GM19035 (cell line): ENCODE data around the gene NAV2.

ENCODE experiments used
- ATAC-seq: cut with Tn5 transposase; IDR thresholded peaks from one replicate; pipeline ENCODE4 v1.9.1; 2021; ENCODE audit not compliant: unreplicated experiment

Gene NAV2

GRCh38 chr11:19827399-19828135 lies 114.9 kb downstream of the NAV2 start:
- no peak for ATAC-seq

GRCh38 chr11:19828382-19829108 lies 115.9 kb downstream of the NAV2 start:
- no peak for ATAC-seq

- no peak for ATAC-seq
Observed at GRCh38 chr11:19829109-19829837, 116.6 kb downstream of the NAV2 start.

- ATAC-seq = no peak
Observed at GRCh38 chr11:19832086-19832750, 119.6 kb downstream of the NAV2 start.

- ATAC-seq = no peak
Observed at GRCh38 chr11:19832901-19833300, 120.3 kb downstream of the NAV2 start.

GRCh38 chr11:19834771-19835170 lies 122.1 kb downstream of the NAV2 start:
- no peak for ATAC-seq

GRCh38 chr11:19836666-19837065 lies 124.0 kb downstream of the NAV2 start:
- no peak for ATAC-seq

- no peak for ATAC-seq
Observed at GRCh38 chr11:19838994-19839768, 126.5 kb downstream of the NAV2 start.

- no peak for ATAC-seq
Observed at GRCh38 chr11:19840961-19841360, 128.3 kb downstream of the NAV2 start.

GRCh38 chr11:19842505-19842904 lies 129.9 kb downstream of the NAV2 start:
- ATAC-seq = no peak

- ATAC-seq = no peak
Observed at GRCh38 chr11:19843079-19843478, 130.4 kb downstream of the NAV2 start.

- no peak for ATAC-seq
Observed at GRCh38 chr11:19844012-19844411, 131.4 kb downstream of the NAV2 start.

GRCh38 chr11:19844806-19845205 lies 132.2 kb downstream of the NAV2 start:
- ATAC-seq = no peak

GRCh38 chr11:19845626-19846025 lies 133.0 kb downstream of the NAV2 start:
- ATAC-seq = no peak

- ATAC-seq = no peak
Observed at GRCh38 chr11:19846654-19847305, 134.1 kb downstream of the NAV2 start.

GRCh38 chr11:19848219-19848618 lies 135.6 kb downstream of the NAV2 start:
- no peak for ATAC-seq

- no peak for ATAC-seq
Observed at GRCh38 chr11:19849107-19849789, 136.6 kb downstream of the NAV2 start.

GRCh38 chr11:19849947-19850593 lies 137.4 kb downstream of the NAV2 start:
- no peak for ATAC-seq

- no peak for ATAC-seq
Observed at GRCh38 chr11:19852288-19852687, 139.7 kb downstream of the NAV2 start.
